HG02884 (cell line): ENCODE measurements around the gene PRSS2.
"Not testable (repeated sequence)": the region's sequence is repeated elsewhere in the genome, so short reads cannot be mapped to it uniquely, and the experiment has no call there.

Experiments used
- ATAC-seq: cut with Tn5 transposase; IDR thresholded peaks from one replicate; pipeline ENCODE4 v1.9.1; 2021; ENCODE audit warnings: mild to moderate bottlenecking, moderate library complexity; ENCODE audit not compliant: unreplicated experiment

Gene PRSS2

DNA sequence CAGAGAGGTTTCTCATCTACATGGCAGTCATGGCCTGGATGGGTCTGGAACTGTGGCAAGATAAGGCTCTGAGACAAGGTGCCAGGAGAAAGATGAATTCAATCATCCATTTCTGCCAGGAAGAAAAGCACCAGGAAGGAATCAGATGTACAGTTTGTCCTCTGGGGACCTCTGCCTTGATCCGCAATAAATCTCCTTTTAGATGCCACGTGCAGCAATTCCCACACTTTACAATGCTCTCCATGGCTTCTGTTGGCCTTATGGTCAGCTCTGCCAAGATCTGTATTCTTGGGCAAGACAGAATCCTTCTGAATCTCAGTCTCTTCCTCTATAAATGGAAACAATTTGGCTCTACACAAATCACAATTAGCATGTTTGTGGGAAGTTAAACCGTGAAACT is 12.5 kb upstream of the PRSS2 start:
- ATAC-seq = not testable (repeated sequence)

- no peak for ATAC-seq
Measured at GRCh38 chr7:142759433-142759832, 11.3 kb upstream of the PRSS2 start.

- no peak for ATAC-seq
Measured at GRCh38 chr7:142760071-142760642, 10.6 kb upstream of the PRSS2 start.

DNA sequence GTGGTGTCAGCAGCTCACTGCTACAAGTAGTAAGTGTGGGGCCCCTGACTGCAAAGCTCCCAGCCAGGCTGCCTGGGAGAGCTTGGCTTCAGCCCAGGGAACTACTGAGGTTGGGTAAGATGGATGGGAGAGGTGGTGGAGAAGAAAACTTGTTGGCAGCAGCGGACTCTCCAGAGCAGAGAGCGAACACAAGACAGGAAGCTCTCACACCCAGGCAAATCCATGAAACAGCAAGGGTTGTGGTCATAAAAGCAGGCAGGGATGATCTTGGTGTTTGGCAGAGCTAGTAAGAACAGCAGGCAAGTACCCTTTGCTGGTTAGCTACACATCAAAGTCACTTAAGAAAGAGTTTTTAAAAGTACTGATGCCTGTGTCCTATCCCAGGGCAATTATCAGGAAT is 9.2 kb upstream of the PRSS2 start:
- ATAC-seq = not testable (repeated sequence)

DNA sequence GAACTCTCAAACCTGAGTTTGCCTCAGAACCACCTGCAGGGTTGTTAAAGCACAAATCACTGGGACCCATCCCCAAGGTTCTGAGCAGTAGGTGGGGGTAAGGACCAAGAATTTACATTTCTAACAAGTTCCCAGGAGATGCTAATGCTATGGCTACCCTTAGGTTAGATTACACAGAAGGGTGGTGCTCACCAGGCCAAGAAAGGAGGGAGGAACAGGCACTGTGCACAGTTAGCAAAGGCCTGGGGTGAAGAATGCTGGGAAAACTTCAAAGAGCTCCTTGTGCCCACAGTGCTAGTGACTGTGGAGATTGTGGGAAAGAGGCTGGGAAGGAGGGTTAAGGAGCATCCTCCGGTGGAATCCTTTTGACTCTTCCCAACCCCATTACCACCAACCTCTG is 8.7 kb upstream of the PRSS2 start:
- ATAC-seq = no peak

- no peak for ATAC-seq
Measured at GRCh38 chr7:142767451-142767850, 3.3 kb upstream of the PRSS2 start.

- no peak for ATAC-seq
Measured at GRCh38 chr7:142767861-142768260, 2.9 kb upstream of the PRSS2 start.

DNA sequence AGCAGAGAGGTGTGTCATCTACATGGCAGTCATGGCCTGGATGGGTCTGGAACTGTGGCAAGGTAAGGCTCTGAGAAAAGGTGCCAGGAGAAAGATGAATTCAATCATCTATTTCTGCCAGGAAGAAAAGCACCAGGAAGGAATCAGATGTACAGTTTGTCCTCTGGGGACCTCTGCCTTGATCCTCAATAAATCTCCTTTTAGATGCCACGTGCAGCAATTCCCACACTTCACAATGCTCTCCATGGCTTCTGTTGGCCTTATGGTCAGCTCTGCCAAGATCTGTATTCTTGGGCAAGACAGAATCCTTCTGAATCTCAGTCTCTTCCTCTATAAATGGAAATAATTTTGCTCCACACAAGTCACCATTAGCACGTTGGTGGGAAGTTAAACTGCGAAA is 1.9 kb upstream of the PRSS2 start:
- ATAC-seq = not testable (repeated sequence)

GRCh38 chr7:142771353-142771723 is 568 bp downstream of the PRSS2 start:
- peak; percentile 92 for ATAC-seq

DNA sequence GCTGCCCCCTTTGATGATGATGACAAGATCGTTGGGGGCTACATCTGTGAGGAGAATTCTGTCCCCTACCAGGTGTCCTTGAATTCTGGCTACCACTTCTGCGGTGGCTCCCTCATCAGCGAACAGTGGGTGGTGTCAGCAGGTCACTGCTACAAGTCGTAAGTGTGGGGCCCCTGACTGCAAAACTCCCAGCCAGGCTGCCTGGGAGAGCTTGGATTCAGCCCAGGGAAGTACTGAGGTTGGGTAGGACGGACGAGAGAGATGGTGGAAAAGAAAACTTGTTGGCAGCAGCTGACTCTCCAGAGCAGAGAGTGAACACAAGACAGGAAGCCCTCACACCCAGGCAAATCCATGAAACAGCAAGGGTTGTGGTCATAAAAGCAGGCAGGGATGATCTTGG is 1.3 kb downstream of the PRSS2 start:
- ATAC-seq = no peak

DNA sequence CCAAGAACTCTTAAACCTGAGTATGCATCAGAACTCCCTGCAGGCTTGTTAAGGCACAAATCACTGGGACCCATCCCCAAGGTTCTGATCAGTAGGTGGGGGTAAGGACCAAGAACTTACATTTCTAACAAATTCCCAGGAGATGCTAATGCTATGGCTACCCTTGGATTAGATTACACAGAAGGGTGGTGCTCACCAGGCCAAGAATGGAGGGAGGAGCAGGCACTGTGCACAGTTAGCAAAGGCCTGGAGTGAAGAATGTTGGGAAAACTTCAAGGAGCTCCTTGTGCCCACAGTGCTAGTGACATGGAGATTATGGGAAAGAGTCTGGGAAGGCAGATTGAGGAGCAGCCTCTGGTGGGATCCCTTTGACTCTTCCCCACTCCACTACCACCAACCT is 1.9 kb downstream of the PRSS2 start:
- ATAC-seq = no peak

- no peak for ATAC-seq
Measured at GRCh38 chr7:142773230-142773629, 2.5 kb downstream of the PRSS2 start.

DNA sequence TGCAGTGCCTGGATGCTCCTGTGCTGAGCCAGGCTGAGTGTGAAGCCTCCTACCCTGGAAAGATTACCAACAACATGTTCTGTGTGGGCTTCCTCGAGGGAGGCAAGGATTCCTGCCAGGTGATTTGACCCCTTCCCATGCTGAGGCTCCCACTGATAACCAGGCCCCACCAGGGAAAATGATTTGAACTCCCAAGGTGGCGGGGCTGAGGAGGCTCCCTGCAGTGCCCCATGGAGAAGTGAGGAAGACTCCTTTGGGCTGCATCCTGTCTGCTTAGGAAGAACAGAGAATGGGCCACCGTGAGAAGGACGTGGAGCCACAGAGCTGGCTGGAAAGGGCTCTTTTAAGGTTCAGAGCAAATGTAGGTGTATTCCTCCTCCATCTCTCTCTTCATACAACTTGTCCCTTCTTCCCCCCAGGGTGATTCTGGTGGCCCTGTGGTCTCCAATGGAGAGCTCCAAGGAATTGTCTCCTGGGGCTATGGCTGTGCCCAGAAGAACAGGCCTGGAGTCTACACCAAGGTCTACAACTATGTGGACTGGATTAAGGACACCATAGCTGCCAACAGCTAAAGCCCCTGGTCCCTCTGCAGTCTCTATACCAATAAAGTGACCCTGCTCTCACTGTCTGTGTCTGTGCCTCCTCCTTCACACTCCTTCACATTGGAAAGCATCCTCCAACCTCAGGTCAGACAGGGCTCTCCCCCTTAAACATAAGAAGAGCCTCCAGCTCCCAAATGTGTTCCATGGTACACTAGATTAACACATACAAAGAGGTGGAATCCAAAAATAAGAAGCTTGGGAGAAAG is 3.4 kb downstream of the PRSS2 start:
- ATAC-seq = no peak

GRCh38 chr7:142774826-142775225 is 4.1 kb downstream of the PRSS2 start:
- ATAC-seq = no peak

- ATAC-seq = not testable (repeated sequence)
Measured at GRCh38 chr7:142775351-142776115, 4.8 kb downstream of the PRSS2 start.

DNA sequence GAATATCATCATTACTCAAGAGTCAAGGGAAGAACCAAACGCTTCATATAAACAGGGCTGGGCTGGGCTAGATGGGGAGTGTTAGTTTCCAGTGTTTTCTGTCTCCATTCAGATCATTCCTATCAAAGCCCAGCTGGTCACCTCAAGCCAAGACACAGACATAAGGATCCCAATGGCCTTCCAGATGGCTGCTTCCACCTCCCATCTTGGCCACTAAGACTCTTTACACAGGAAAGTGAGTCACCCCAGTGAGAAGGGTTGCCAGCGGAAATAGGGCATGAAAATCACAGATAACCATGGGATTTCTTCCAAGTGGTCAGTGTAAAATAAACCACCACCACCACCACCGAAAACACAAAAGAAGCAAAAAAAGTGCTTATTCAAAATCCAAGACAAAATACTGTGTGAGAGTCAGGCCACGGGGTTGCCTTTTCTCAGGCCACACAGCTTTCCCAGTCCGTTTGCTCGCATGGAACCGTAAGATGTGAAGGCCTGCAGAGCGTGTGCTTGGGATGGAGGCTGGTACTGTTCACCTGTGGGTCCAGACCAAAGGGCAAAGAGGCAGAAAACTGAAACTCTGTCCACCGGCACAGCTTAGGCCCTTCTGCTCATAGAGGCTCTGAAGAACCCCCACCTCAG is 5.6 kb downstream of the PRSS2 start:
- no peak for ATAC-seq

GRCh38 chr7:142776845-142777225 is 6.1 kb downstream of the PRSS2 start:
- ATAC-seq = not testable (repeated sequence)

GRCh38 chr7:142777318-142777717 is 6.5 kb downstream of the PRSS2 start:
- no peak for ATAC-seq

DNA sequence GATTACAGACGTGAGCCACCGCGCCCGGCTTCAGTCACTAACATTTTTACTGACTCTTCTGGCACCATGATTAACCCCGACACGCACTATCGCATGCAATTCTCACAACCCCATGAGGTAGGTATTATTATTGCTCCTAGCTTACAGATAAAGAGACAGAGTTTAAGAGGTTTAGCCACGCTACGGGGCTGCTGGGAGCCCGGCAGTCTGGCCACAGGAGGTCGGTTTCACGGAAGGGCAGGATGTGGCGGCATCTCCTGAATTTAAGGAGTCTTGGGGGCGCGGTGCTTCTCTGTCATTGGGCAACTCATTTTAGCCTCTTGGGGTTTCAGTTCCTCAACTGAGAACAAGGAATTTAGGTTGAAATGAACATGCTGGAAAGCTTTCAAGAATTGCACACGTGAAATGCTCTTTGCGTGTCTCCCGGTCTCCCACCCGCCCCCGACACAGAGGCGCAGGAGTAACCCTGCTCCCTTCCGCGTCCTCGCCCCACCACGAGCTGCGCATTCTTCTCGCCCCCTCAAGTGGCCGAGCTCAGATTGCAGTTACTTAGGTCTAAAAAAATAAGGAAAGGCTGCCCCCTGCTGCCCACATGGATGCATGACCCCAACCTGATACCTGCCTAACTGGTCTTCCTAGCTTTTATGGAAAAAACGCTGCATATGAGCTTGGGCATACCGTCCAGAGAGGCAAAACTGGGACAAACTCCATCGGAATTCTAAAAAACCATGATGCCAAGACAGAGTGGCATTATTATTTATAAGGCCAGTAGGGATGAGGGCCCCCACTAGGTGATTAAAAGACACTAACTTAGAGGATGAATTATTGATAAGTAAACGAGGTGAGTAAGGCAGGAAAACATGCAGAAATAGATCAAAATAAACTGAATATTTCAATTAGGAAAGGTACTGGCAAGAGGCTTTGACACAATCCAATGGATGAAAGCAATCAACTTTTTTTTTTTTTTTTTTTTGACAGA is 12.4 kb downstream of the PRSS2 start:
- ATAC-seq = peak; percentile 81

DNA sequence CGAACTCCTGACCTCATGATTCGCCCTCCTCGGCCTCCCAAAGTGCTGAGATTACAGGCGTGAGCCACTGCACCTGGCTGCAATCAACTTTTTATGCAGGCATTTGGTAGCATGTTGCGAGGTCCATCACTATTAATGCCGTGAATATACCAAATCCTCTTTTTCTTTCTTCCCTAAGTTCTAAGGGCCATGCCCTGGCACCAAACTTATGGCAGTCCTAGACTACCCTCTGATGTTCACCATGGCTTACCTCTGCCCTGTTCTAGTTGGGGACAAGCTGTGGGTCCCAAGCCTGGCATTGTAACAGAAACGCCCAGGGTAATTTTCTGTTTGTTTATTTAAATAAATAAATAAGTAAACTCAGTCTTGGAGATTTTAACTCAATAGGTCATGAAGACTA is 13.3 kb downstream of the PRSS2 start:
- ATAC-seq = no peak
